ENCODE data around the gene PRKCE.

PRKCE gene

GRCh38 chr2:45634223-45634622 is 17.3 kb upstream of the PRKCE start:
- DNase-seq = no peak
- Histone ChIP-seq H3K4me1 (peaks cover 6% of the 10 kb centered on the region), H3K27me3 (no peaks in the 10 kb centered on the region), H3K4me3 (ENCODE audit: low read depth, low read length) (no peak overlapping the region), H3K9me3 (no peaks in the 10 kb centered on the region), H3K36me3 (no peaks in the 10 kb centered on the region)
- no peak for TF ChIP-seq CTCF (IDR thresholded peaks at IDR 0.05; ENCODE audit: low read depth, low read length)

DNA sequence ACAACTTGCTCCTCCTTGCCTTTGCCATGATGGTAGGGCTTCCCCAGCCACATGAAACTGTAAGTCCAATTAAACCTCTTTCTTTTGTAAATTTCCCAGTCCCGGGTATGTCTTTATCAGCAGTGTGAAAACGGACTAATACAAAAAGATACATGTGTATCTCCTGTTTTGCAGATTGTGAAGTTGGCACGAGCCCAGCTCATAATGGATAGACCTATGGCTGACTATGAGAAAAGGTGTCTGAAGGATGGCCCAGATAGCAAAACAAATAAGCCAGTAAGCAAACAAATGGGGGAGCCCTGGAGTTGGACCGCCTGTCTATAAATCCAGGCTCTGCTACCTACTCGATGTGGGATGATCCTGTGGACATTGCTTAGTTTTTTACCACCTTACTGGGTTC is 15.5 kb upstream of the PRKCE start:
- Histone ChIP-seq H3K36me3 (no peaks in the 10 kb centered on the region), H3K9me3 (no peaks in the 10 kb centered on the region), H3K4me3 (ENCODE audit: low read depth, low read length) (no peak overlapping the region), H3K27me3 (no peaks in the 10 kb centered on the region), H3K4me1 (no peaks in the 10 kb centered on the region; the same call in 1 of the 2 replicates)
- DNase-seq = no peak
- TF ChIP-seq CTCF (IDR thresholded peaks at IDR 0.05; ENCODE audit: low read depth, low read length) = no peak

DNA sequence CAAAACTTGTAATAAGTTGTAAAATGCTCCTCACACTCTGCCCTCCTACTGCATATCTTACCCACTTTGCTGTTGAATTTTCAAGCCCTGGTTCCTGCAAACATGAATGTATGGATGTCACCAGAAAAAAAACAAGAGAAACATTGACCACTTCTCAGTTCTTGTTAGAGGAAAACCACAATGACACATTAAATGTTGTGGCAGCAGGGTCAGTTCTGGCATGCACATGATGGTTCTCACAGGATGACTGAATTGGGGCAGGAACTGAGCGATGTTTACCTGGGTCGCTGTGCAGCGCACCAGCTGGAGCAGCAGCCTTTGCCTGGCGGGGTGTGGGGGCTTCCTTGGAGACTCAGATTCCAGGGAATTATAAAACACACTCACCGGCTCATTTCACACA is 14.0 kb upstream of the PRKCE start:
- H3K27me3 ChIP-seq = no peaks in the 10 kb centered on the region
- no peak for TF ChIP-seq CTCF (IDR thresholded peaks at IDR 0.05; ENCODE audit: low read depth, low read length)
- no peaks in the 10 kb centered on the region for H3K9me3 ChIP-seq
- DNase-seq = no peak
- H3K36me3 ChIP-seq = no peaks in the 10 kb centered on the region
- H3K4me1 ChIP-seq = no peaks in the 10 kb centered on the region; the same call in 1 of the 2 replicates
- no peak overlapping the region for H3K4me3 ChIP-seq (ENCODE audit: low read depth, low read length)

DNA sequence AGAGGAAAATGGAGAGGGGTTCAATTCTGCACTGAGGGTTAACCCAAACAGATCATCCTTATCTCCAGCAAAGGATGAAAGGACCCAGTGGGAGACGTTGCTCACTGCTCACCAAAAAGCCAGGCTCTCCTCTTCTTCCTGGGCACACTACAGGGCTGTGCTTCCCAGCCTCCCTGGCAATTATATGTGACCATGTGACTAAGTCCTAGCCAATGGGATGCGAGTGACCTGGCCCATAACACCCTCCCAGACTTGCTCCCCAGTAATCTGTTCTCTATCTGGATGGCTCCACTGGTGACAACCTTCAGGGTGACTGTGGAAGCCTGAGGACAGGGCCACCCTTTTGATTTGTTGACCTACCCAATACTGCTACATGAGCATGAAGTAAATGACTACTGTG is 10.9 kb upstream of the PRKCE start:
- Histone ChIP-seq H3K36me3 (no peaks in the 10 kb centered on the region), H3K27me3 (no peaks in the 10 kb centered on the region), H3K4me3 (ENCODE audit: low read depth, low read length) (no peak overlapping the region), H3K4me1 (peaks cover 5% of the 10 kb centered on the region; the same call in 1 of the 2 replicates), H3K9me3 (no peaks in the 10 kb centered on the region)
- DNase-seq = no peak
- no peak for TF ChIP-seq CTCF (IDR thresholded peaks at IDR 0.05; ENCODE audit: low read depth, low read length)

- TF ChIP-seq CTCF (IDR thresholded peaks at IDR 0.05; ENCODE audit: low read depth, low read length) = no peak
- Histone ChIP-seq H3K4me3 (ENCODE audit: low read depth, low read length) (peak overlapping the region; percentile 86), H3K36me3 (no peaks in the 10 kb centered on the region), H3K4me1 (0 out of 2 replicates have a peak, but pooled peaks cover 5% of the 10 kb centered on the region), H3K9me3 (no peaks in the 10 kb centered on the region), H3K27me3 (no peaks in the 10 kb centered on the region)
- DNase-seq = no peak
These were observed 8.4 kb upstream of the PRKCE start for GRCh38 chr2:45643095-45643494.

- Histone ChIP-seq H3K27me3 (no peaks in the 10 kb centered on the region), H3K4me3 (ENCODE audit: low read depth, low read length) (peak overlapping the region; percentile 86)
These were observed 7.6 kb upstream of the PRKCE start for GRCh38 chr2:45643543-45644542.

More at GRCh38 chr2:45643543-45644542, 7.6 kb upstream of the PRKCE start:
- H3K36me3 ChIP-seq = no peaks in the 10 kb centered on the region
- peak; percentile 82 for DNase-seq
- TF ChIP-seq CTCF (IDR thresholded peaks at IDR 0.05; ENCODE audit: low read depth, low read length) = peak; percentile 78
- peaks cover 9% of the 10 kb centered on the region; the same call in 1 of the 2 replicates for H3K4me1 ChIP-seq
- H3K9me3 ChIP-seq = no peaks in the 10 kb centered on the region

Measured in BE2C (cell line).